ENCODE results near the gene TRIM9.

The TRIM9 gene

GRCh38 chr14:51094901-51095853 lies at the start of gene TRIM9:
Gene TRIM9, minus strand, starts transcription at chr14:51095105. Its CDS starts 166 bp downstream, at chr14:51094939.
- H3K9me3 ChIP-seq (ENCODE audit: control insufficient read depth in 2 of 2, low read length in 2 of 2), result no peaks in the 10 kb centered on the region
- H3K9ac ChIP-seq (ENCODE audit: low read length in 2 of 2), result peak within 1 kb of the TSS; percentile 52 to 64
- H3K4me3 ChIP-seq (ENCODE audit: low read length in 2 of 2), result peak within 1 kb of the TSS; percentile 73 to 81
- peaks cover 19% of the 10 kb centered on the region for H3K4me1 ChIP-seq (ENCODE audit: control insufficient read depth, insufficient read depth, low read length)
- H3K27ac ChIP-seq (ENCODE audit: low read length), result peak within 1 kb of the TSS; percentile 62
- H3K27me3 ChIP-seq (ENCODE audit: control insufficient read depth in 1 of 2, insufficient read depth in 2 of 2, low read length in 2 of 2), result peaks cover 19 to 30% of the 10 kb centered on the region in 2 donors
- no peaks in the 10 kb centered on the region for H3K36me3 ChIP-seq (ENCODE audit: control insufficient read depth in 2 of 2, insufficient read depth in 2 of 2, low read length in 2 of 2)

- Histone ChIP-seq H3K9me3 (ENCODE audit: control insufficient read depth in 2 of 2, low read length in 2 of 2) (no peaks in the 10 kb centered on the region), H3K27ac (ENCODE audit: low read length) (no peak overlapping the region), H3K4me1 (ENCODE audit: control insufficient read depth, insufficient read depth, low read length) (no peaks in the 10 kb centered on the region), H3K9ac (ENCODE audit: low read length in 2 of 2) (no peak overlapping the region), H3K4me3 (ENCODE audit: low read length in 2 of 2) (no peak overlapping the region), H3K36me3 (ENCODE audit: control insufficient read depth in 2 of 2, insufficient read depth in 2 of 2, low read length in 2 of 2) (no peaks in the 10 kb centered on the region), H3K27me3 (ENCODE audit: control insufficient read depth in 1 of 2, insufficient read depth in 2 of 2, low read length in 2 of 2) (no peaks in the 10 kb centered on the region)
These were observed 46.0 kb upstream of the TRIM9 start for GRCh38 chr14:51140856-51141255.

GRCh38 chr14:51140338-51140737 lies 45.4 kb upstream of the TRIM9 start:
- H3K9me3 ChIP-seq (ENCODE audit: control insufficient read depth in 2 of 2, low read length in 2 of 2), result no peaks in the 10 kb centered on the region
- no peak overlapping the region for H3K27ac ChIP-seq (ENCODE audit: low read length)
- H3K9ac ChIP-seq (ENCODE audit: low read length in 2 of 2), result no peak overlapping the region
- H3K27me3 ChIP-seq (ENCODE audit: control insufficient read depth in 1 of 2, insufficient read depth in 2 of 2, low read length in 2 of 2), result no peaks in the 10 kb centered on the region
- H3K4me1 ChIP-seq (ENCODE audit: control insufficient read depth, insufficient read depth, low read length), result no peaks in the 10 kb centered on the region
- H3K4me3 ChIP-seq (ENCODE audit: low read length in 2 of 2), result no peak overlapping the region
- H3K36me3 ChIP-seq (ENCODE audit: control insufficient read depth in 2 of 2, insufficient read depth in 2 of 2, low read length in 2 of 2), result no peaks in the 10 kb centered on the region

GRCh38 chr14:51139121-51139681 lies 44.3 kb upstream of the TRIM9 start:
- no peak overlapping the region for H3K9ac ChIP-seq (ENCODE audit: low read length in 2 of 2)

GRCh38 chr14:51138404-51139103 lies 43.6 kb upstream of the TRIM9 start:
- Histone ChIP-seq H3K9me3 (ENCODE audit: control insufficient read depth in 2 of 2, low read length in 2 of 2) (no peaks in the 10 kb centered on the region), H3K27ac (ENCODE audit: low read length) (no peak overlapping the region), H3K4me3 (ENCODE audit: low read length in 2 of 2) (no peak overlapping the region), H3K9ac (ENCODE audit: low read length in 2 of 2) (no peak overlapping the region), H3K36me3 (ENCODE audit: control insufficient read depth in 2 of 2, insufficient read depth in 2 of 2, low read length in 2 of 2) (no peaks in the 10 kb centered on the region), H3K27me3 (ENCODE audit: control insufficient read depth in 1 of 2, insufficient read depth in 2 of 2, low read length in 2 of 2) (no peaks in the 10 kb centered on the region), H3K4me1 (ENCODE audit: control insufficient read depth, insufficient read depth, low read length) (no peaks in the 10 kb centered on the region)

More at GRCh38 chr14:51139121-51139681, 44.3 kb upstream of the TRIM9 start:
- Histone ChIP-seq H3K27me3 (ENCODE audit: control insufficient read depth in 1 of 2, insufficient read depth in 2 of 2, low read length in 2 of 2) (no peaks in the 10 kb centered on the region), H3K4me1 (ENCODE audit: control insufficient read depth, insufficient read depth, low read length) (no peaks in the 10 kb centered on the region), H3K36me3 (ENCODE audit: control insufficient read depth in 2 of 2, insufficient read depth in 2 of 2, low read length in 2 of 2) (no peaks in the 10 kb centered on the region), H3K4me3 (ENCODE audit: low read length in 2 of 2) (no peak overlapping the region), H3K9me3 (ENCODE audit: control insufficient read depth in 2 of 2, low read length in 2 of 2) (no peaks in the 10 kb centered on the region), H3K27ac (ENCODE audit: low read length) (no peak overlapping the region)

- Histone ChIP-seq H3K9me3 (ENCODE audit: control insufficient read depth in 2 of 2, low read length in 2 of 2) (no peaks in the 10 kb centered on the region), H3K27me3 (ENCODE audit: control insufficient read depth in 1 of 2, insufficient read depth in 2 of 2, low read length in 2 of 2) (no peaks in the 10 kb centered on the region), H3K4me1 (ENCODE audit: control insufficient read depth, insufficient read depth, low read length) (no peaks in the 10 kb centered on the region), H3K4me3 (ENCODE audit: low read length in 2 of 2) (no peak overlapping the region), H3K27ac (ENCODE audit: low read length) (no peak overlapping the region), H3K9ac (ENCODE audit: low read length in 2 of 2) (no peak overlapping the region), H3K36me3 (ENCODE audit: control insufficient read depth in 2 of 2, insufficient read depth in 2 of 2, low read length in 2 of 2) (no peaks in the 10 kb centered on the region)
These were observed 36.6 kb upstream of the TRIM9 start for GRCh38 chr14:51131516-51131915.

- Histone ChIP-seq H3K4me3 (ENCODE audit: low read length in 2 of 2) (no peak overlapping the region), H3K9ac (ENCODE audit: low read length in 2 of 2) (no peak overlapping the region), H3K9me3 (ENCODE audit: control insufficient read depth in 2 of 2, low read length in 2 of 2) (no peaks in the 10 kb centered on the region), H3K36me3 (ENCODE audit: control insufficient read depth in 2 of 2, insufficient read depth in 2 of 2, low read length in 2 of 2) (no peaks in the 10 kb centered on the region), H3K4me1 (ENCODE audit: control insufficient read depth, insufficient read depth, low read length) (no peaks in the 10 kb centered on the region), H3K27me3 (ENCODE audit: control insufficient read depth in 1 of 2, insufficient read depth in 2 of 2, low read length in 2 of 2) (no peaks in the 10 kb centered on the region), H3K27ac (ENCODE audit: low read length) (no peak overlapping the region)
These were observed 34.2 kb upstream of the TRIM9 start for GRCh38 chr14:51129130-51129529.

- no peaks in the 10 kb centered on the region for H3K4me1 ChIP-seq (ENCODE audit: control insufficient read depth, insufficient read depth, low read length)
- H3K4me3 ChIP-seq (ENCODE audit: low read length in 2 of 2), result no peak overlapping the region
- no peak overlapping the region for H3K9ac ChIP-seq (ENCODE audit: low read length in 2 of 2)
- no peaks in the 10 kb centered on the region for H3K9me3 ChIP-seq (ENCODE audit: control insufficient read depth in 2 of 2, low read length in 2 of 2)
- no peaks in the 10 kb centered on the region for H3K36me3 ChIP-seq (ENCODE audit: control insufficient read depth in 2 of 2, insufficient read depth in 2 of 2, low read length in 2 of 2)
- H3K27me3 ChIP-seq (ENCODE audit: control insufficient read depth in 1 of 2, insufficient read depth in 2 of 2, low read length in 2 of 2), result peaks cover 0 to under 1% of the 10 kb centered on the region in 2 donors
- H3K27ac ChIP-seq (ENCODE audit: low read length), result no peak overlapping the region
These were observed 29.1 kb upstream of the TRIM9 start for GRCh38 chr14:51124029-51124428.

- Histone ChIP-seq H3K9ac (ENCODE audit: low read length in 2 of 2) (no peak overlapping the region), H3K27ac (ENCODE audit: low read length) (no peak overlapping the region), H3K4me1 (ENCODE audit: control insufficient read depth, insufficient read depth, low read length) (no peaks in the 10 kb centered on the region), H3K9me3 (ENCODE audit: control insufficient read depth in 2 of 2, low read length in 2 of 2) (no peaks in the 10 kb centered on the region), H3K36me3 (ENCODE audit: control insufficient read depth in 2 of 2, insufficient read depth in 2 of 2, low read length in 2 of 2) (no peaks in the 10 kb centered on the region), H3K27me3 (ENCODE audit: control insufficient read depth in 1 of 2, insufficient read depth in 2 of 2, low read length in 2 of 2) (peaks cover 0 to 2% of the 10 kb centered on the region in 2 donors), H3K4me3 (ENCODE audit: low read length in 2 of 2) (no peak overlapping the region)
These were observed 26.2 kb upstream of the TRIM9 start for GRCh38 chr14:51121096-51121495.

- Histone ChIP-seq H3K27ac (ENCODE audit: low read length) (no peak overlapping the region), H3K4me3 (ENCODE audit: low read length in 2 of 2) (no peak overlapping the region), H3K36me3 (ENCODE audit: control insufficient read depth in 2 of 2, insufficient read depth in 2 of 2, low read length in 2 of 2) (no peaks in the 10 kb centered on the region), H3K9me3 (ENCODE audit: control insufficient read depth in 2 of 2, low read length in 2 of 2) (no peaks in the 10 kb centered on the region), H3K9ac (ENCODE audit: low read length in 2 of 2) (no peak overlapping the region), H3K4me1 (ENCODE audit: control insufficient read depth, insufficient read depth, low read length) (no peaks in the 10 kb centered on the region), H3K27me3 (ENCODE audit: control insufficient read depth in 1 of 2, insufficient read depth in 2 of 2, low read length in 2 of 2) (peaks cover 0 to 2% of the 10 kb centered on the region in 2 donors)
These were observed 24.6 kb upstream of the TRIM9 start for GRCh38 chr14:51119411-51120051.
